ENCODE data around the gene PSMD4.
A peak's percentile ranks its signal among the peaks of the same experiment; 100 is the strongest.
"Not testable (repeated sequence)": the region's sequence is repeated elsewhere in the genome, so short reads cannot be mapped to it uniquely, and the experiment has no call there.

Gene PSMD4

DNA sequence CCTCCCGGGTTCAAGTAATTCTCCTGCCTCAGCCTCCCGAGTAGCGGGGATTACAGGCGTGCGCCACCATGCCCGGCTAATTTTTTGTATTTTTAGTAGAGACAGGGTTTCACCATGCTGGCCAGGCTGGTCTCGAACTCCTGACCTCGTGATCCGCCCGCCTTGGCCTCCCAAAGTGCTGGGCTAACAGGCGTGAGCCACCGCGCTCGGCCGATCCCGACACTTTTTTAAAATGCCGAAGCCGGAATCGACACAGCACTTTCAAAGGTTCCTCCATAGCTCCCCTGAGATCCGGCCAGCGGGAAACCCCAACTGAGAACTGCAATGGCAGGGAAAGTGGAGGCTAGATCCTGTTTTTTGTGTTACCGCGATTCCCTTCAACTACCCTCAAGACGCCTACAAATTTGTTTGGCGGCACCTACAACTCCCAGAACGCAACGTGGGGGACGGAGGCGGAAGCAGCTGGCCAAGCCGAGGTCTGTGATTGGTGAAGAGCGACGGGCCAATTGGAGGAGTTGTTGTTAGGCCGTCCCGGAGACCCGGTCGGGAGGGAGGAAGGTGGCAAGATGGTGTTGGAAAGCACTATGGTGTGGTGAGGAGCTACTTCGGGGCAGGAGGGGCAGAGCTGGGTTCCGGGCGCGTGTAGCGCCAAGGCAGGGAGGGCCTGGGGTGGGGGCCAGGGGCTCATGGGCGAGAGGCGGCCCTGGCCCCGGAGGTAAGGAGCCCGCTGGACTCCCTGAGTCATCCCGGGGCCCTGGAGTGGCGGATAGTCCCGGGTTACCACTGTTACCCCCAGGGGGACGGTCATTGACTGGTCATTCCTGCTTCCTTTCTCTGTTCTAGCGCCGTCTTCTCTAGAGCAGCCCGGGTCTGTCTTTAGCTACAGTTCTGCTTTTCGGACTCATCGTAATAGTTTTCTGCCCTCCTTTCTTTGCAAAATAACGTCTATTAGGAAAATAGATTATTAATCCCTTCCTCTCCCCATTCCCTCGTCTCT, at the start of gene PSMD4:
PSMD4 (plus strand) TSS at position 518 of the 997 bp plus-strand sequence; CDS start at position 567, 49 bp downstream.
- peak; percentile 90 to 92 for DNase-seq

- DNase-seq: not testable (repeated sequence)
Measured at GRCh38 chr1:151205381-151205965, 49.1 kb upstream of the PSMD4 start.

GRCh38 chr1:151210830-151211229, 43.7 kb upstream of the PSMD4 start:
- DNase-seq: no peak

DNA sequence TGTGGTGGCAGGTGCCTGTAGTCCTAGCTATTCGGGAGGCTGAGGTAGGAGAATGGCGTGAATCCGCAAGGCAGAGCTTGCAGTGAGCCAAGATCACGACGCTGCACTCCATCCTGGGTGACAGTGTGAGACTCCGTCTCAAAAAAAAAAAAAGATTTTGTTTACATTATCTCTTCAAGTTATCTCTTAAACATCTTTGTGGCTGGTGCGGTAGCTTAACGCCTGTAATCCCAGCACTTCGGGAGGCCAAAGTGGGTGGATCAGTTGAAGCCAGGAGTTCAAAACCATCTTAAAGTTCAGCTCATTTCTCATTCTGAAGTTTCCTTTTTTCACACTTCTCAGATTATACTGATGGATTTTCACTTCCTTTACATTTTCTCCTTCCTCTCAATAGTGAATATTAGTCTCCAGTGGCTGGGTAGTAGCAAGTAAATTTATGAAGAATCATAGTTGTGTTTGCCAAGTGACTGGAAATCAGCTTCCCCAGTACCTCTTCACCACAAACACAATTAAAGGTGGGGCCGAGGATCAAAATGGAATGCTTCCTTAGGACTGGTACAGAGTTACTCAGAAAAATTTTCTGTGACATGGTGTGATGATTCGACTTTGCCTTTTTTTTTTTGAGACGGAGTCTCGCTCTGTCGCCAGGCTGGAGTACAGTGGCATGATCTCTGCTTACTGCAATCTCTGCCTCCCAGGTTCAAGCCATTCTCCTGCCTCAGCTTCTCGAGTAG, 42.4 kb upstream of the PSMD4 start:
- no peak for DNase-seq

- no peak for DNase-seq
Measured at GRCh38 chr1:151213560-151213959, 41.0 kb upstream of the PSMD4 start.

GRCh38 chr1:151221616-151222015, 32.9 kb upstream of the PSMD4 start:
- no peak for DNase-seq

DNA sequence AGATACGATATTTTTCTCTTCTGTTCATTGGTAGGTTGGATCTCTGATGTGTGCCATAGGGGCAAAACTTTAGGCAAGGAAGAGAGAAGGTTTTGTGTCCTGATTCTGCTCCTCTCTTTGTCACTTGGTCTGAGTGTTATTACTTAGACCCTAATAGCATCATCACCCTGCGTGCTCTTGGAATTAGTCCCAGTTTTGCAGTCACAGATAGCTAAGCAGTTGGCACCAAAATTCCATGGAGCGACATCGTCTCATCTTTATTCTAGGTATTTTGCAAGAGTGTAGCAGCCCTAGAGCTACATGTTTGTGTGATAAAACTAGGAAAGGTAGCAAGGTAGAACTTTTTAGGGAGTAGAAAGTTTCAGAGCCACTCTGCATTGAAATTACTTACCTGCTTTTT, 32.4 kb upstream of the PSMD4 start:
- no peak for DNase-seq

GRCh38 chr1:151235235-151235634, 19.3 kb upstream of the PSMD4 start:
- DNase-seq: no peak

GRCh38 chr1:151237678-151238466, 16.7 kb upstream of the PSMD4 start:
- no peak for DNase-seq

DNA sequence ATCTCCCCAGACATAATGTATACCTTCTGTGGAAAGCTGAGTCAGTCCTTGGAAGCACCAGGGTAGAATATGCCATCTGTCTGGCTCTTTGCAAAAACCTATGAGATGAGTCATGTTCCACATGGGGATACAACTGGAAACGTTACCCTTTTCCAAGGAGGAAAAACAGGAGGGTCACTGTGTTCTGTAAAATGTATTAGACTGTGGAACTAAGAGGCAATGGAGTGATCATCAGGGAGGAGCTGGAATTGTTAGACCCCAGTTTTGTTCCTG, 16.1 kb upstream of the PSMD4 start:
- no peak for DNase-seq

- no peak for DNase-seq
Measured at GRCh38 chr1:151242442-151242841, 12.1 kb upstream of the PSMD4 start.

DNA sequence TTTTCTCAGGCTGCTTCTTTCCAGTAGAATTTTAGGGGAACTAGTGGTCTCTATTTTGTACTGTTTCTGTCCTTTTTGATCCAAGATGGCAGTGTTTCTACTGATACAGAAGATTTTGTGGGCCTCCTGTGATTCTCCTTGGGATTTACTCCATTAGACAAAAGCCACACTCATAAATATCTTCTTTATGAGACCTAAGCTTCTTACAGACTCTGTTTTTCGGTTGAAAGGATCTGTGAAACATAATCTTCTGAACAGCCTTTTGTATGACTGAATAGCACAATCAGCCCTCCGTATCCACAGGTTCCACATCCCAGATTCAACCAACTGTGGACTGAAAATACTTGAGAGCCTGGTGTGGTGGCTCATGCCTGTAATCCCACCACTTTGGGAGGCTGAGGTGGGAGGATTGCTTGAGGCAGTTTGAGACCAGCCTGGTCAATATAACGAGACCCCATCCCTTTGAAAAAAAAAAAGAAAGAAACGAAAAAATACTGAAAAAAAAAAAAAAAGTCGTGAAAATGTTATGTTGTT, 10.8 kb upstream of the PSMD4 start:
- DNase-seq: no peak

GRCh38 chr1:151246786-151247185, 7.7 kb upstream of the PSMD4 start:
- DNase-seq: no peak

- peak; percentile 55 to 64 for DNase-seq
Measured at GRCh38 chr1:151251656-151252470, 2.7 kb upstream of the PSMD4 start.

DNA sequence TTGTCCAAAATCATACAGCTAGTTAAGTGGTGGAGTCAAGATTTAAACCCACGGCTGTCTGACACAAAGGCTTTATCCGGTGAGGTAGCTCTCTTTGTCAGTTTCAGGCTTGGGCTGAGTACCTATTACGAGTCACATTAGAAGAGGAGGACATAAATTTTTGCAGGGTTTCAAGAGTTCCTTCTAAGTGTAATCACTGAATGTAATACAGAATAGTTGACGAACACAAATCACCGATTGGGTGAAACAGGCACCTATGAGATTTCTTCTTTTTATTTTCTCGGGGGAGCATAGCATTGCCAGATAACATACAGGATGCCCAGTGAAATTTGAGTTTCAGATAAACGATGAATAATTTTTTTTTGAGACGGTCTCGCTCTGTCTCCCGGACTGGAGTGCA, 847 bp downstream of the PSMD4 start:
- no peak for DNase-seq

GRCh38 chr1:151259351-151259750, 4.8 kb downstream of the PSMD4 start:
- no peak for DNase-seq

DNA sequence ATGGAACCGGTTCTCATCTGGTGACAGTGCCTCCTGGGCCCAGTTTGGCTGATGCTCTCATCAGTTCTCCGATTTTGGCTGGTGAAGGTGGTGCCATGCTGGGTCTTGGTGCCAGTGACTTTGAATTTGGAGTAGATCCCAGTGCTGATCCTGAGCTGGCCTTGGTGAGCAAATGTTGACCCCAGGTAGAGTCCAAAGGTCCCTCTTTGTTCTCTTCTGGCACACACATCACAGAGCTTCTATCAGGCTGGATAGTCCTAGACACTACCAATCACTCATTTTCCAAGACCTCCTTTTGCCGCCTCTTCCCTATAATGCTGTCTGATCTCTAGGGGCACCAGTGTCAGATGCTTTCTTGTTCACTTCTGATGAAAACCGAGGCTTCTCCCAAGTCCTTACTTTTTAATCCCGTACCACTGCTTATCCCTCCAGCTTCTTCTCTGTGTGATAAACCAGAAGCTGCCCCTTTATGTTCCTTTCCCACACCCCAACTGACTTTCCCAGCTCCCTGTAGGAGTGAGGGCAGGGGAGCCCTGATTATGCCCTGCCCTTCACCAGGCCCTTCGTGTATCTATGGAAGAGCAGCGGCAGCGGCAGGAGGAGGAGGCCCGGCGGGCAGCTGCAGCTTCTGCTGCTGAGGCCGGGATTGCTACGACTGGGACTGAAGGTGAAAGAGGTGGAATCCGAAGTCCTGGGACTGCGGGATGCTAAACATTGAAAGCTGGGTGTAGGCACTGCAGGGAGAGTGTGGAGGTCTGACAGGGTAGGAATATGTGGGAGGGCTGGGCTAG, 11.1 kb downstream of the PSMD4 start:
- no peak for DNase-seq

- DNase-seq: no peak
Measured at GRCh38 chr1:151266315-151266714, 11.8 kb downstream of the PSMD4 start.

DNA sequence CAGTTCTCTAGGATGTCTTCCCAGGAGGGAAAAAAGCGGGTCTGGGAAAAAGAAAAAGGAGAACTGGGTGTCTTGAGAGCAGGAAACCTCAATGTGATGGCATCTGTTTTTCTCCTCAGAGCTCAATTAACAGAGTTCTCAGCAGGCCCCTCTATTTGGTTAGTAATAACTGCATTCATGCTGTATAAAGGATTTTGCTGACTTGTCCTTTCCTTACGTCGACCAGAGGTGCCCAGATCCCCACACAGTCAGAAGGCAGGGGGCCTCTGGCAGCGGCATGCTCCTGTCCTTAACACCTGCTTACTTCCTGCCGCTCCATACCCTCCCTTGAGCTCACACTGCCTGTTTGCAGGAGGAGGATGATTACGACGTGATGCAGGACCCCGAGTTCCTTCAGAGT, 12.3 kb downstream of the PSMD4 start:
- no peak for DNase-seq

GRCh38 chr1:151267760-151268159, 13.2 kb downstream of the PSMD4 start:
- no peak for DNase-seq

GRCh38 chr1:151273924-151274466, 19.5 kb downstream of the PSMD4 start:
- DNase-seq: no peak

All from activated CD4-positive, alpha-beta T cell treated with anti-CD3 and anti-CD28 coated beads, Interleukin-2, amount 50 U/mL, for 4 hours (primary cell).